ENCODE measurements around the gene SPTY2D1. TPM values are rescaled to one million over a fixed set of nuclear protein-coding genes. Genes with fewer than 3 reads are reported as not detected.

The SPTY2D1 gene
- polyA plus RNA-seq, 1 of the 3 experiments (the other 2 are of a cell fraction), result 5.3 TPM

GRCh38 chr11:18611196-18611595, 22.9 kb downstream of the SPTY2D1 start:
- no peak overlapping the region for H3K27ac ChIP-seq (ENCODE audit: low read depth in 2 of 2, low read length in 1 of 2)
- ChIA-PET CTCF (no interaction called here), POLR2A (no interaction called here)
- TF ChIP-seq RFX5 (IDR thresholded peaks at IDR 0.05; ENCODE audit: low read length) (no peak), USF2 (IDR thresholded peaks at IDR 0.05; ENCODE audit: borderline replicate concordance, low read depth, low read length) (no peak), RCOR1 (IDR thresholded peaks at IDR 0.05; ENCODE audit: low read length) (no peak), MAX (IDR thresholded peaks at IDR 0.05; ENCODE audit: low read depth) (no peak)
- WGBS (ENCODE audit: low lambda C conversion rate), result 95% methylated on average over 2 of the region's 2 CpGs
- H2AFZ ChIP-seq (ENCODE audit: low read depth), result no peak overlapping the region
- H3K4me2 ChIP-seq, result no peak overlapping the region
- no peaks in the 10 kb centered on the region for H3K9me3 ChIP-seq
- H3K9ac ChIP-seq, result no peak overlapping the region
- peaks cover 9% of the 10 kb centered on the region for H3F3A ChIP-seq (replicated peaks; ENCODE audit: insufficient read depth)
- H3K4me3 ChIP-seq (ENCODE audit: low read depth in 2 of 2, low read length in 1 of 2), result no peak overlapping the region
- DNase-seq, result no peak
- H3K9me2 ChIP-seq, result no peaks in the 10 kb centered on the region
- H3K27me3 ChIP-seq (ENCODE audit: insufficient read depth), result no peaks in the 10 kb centered on the region
- H3K36me3 ChIP-seq (replicated peaks in 1 of 2; ENCODE audit: control insufficient read depth in 1 of 2, insufficient read depth in 2 of 2, low read length in 1 of 2), result peaks cover 74 to 75% of the 10 kb centered on the region in 2 experiments
- H4K20me1 ChIP-seq (ENCODE audit: insufficient read depth), result no peaks in the 10 kb centered on the region
- peaks cover 41% of the 10 kb centered on the region for H3K79me2 ChIP-seq (ENCODE audit: insufficient read depth)
- H3K4me1 ChIP-seq (ENCODE audit: control insufficient read depth in 1 of 2, insufficient read depth in 2 of 2, low read depth in 1 of 2, low read length in 1 of 2), result no peaks in the 10 kb centered on the region

GRCh38 chr11:18608376-18608775, 25.8 kb downstream of the SPTY2D1 start:
- no peak for TF ChIP-seq EP300 (IDR thresholded peaks at IDR 0.05; ENCODE audit: borderline replicate concordance in 1 of 2, low read depth in 1 of 2, low read length in 1 of 2)
- no peak for TF ChIP-seq GABPA (IDR thresholded peaks at IDR 0.05; ENCODE audit: low read depth)
- TF ChIP-seq FOXM1 (IDR thresholded peaks at IDR 0.05; ENCODE audit: low read depth), result no peak
- no peak for TF ChIP-seq FOSL2 (IDR thresholded peaks at IDR 0.05; ENCODE audit: borderline replicate concordance, low read depth)
- no peak for TF ChIP-seq MEF2A (IDR thresholded peaks at IDR 0.05; ENCODE audit: borderline replicate concordance, low read depth)
- TF ChIP-seq RAD21 (IDR thresholded peaks at IDR 0.05; ENCODE audit: low read length), result no peak
- TF ChIP-seq ZBTB33 (IDR thresholded peaks at IDR 0.05; ENCODE audit: borderline replicate concordance, low read depth), result no peak
- no peak for TF ChIP-seq CTCF (IDR thresholded peaks at IDR 0.05)
- no peak for TF ChIP-seq IRF3 (IDR thresholded peaks at IDR 0.05; ENCODE audit: low read depth, low read length)
- TF ChIP-seq NRF1 (IDR thresholded peaks at IDR 0.05; ENCODE audit: low read depth, low read length), result no peak
- TF ChIP-seq TAF1 (IDR thresholded peaks at IDR 0.05; ENCODE audit: borderline replicate concordance, low read depth, low read length), result no peak
- no peak overlapping the region for H3K9ac ChIP-seq
- WGBS (ENCODE audit: low lambda C conversion rate), result 63% methylated on average over 3 of the region's 3 CpGs

More at GRCh38 chr11:18608376-18608775, 25.8 kb downstream of the SPTY2D1 start:
- H3F3A ChIP-seq (replicated peaks; ENCODE audit: insufficient read depth), result peaks cover 14% of the 10 kb centered on the region
- no peak for DNase-seq
- H3K9me3 ChIP-seq, result no peaks in the 10 kb centered on the region
- no peaks in the 10 kb centered on the region for H4K20me1 ChIP-seq (ENCODE audit: insufficient read depth)
- ChIA-PET CTCF (interaction anchor here (1.4 kb wide), 1 partner anchor 15 kb away, joined by 4 read pairs; no protein-coding TSS in a partner anchor), POLR2A (interaction anchor here (0.6 kb wide), 1 partner anchor 20 kb away, joined by 3 read pairs; no protein-coding TSS in a partner anchor)
- H3K27ac ChIP-seq (ENCODE audit: low read depth in 2 of 2, low read length in 1 of 2), result no peak overlapping the region
- no peaks in the 10 kb centered on the region for H3K27me3 ChIP-seq (ENCODE audit: insufficient read depth)
- H3K79me2 ChIP-seq (ENCODE audit: insufficient read depth), result peaks cover 16% of the 10 kb centered on the region
- no peaks in the 10 kb centered on the region for H3K4me1 ChIP-seq (ENCODE audit: control insufficient read depth in 1 of 2, insufficient read depth in 2 of 2, low read depth in 1 of 2, low read length in 1 of 2)
- no peak overlapping the region for H3K4me3 ChIP-seq (ENCODE audit: low read depth in 2 of 2, low read length in 1 of 2)
- H3K4me2 ChIP-seq, result no peak overlapping the region
- no peaks in the 10 kb centered on the region for H3K9me2 ChIP-seq
- H3K36me3 ChIP-seq (replicated peaks in 1 of 2; ENCODE audit: control insufficient read depth in 1 of 2, insufficient read depth in 2 of 2, low read length in 1 of 2), result peaks cover 54 to 64% of the 10 kb centered on the region in 2 experiments
- H2AFZ ChIP-seq (ENCODE audit: low read depth), result no peak overlapping the region

All from SK-N-SH (cell line).